Measurements from ENCODE around the gene GPC6.

GPC6 gene

GRCh38 chr13:93621966-93622365 lies 395.4 kb downstream of the GPC6 start:
- no peak for DNase-seq

GRCh38 chr13:93624311-93624777 lies 397.7 kb downstream of the GPC6 start:
- no peak for DNase-seq

DNA sequence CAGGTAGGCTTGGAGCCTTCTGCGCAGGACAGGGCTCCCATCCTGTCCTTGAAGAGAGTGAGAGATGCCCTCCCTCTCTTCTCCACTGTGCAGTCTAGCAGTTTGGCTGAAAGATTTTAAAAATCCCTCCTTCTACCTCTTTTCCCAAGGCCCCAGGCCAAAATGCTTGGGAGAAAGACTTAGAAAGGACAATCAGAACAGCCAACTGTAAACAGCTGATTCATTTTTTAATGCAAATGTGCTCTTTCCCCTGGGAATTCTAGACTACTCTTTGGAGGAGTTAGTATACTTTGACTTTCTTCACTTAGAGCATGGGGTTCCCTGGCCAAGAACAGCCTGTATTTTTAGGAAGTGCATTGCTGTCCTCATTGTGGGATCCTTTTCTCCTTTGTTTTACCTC lies 398.9 kb downstream of the GPC6 start:
- DNase-seq: no peak

DNA sequence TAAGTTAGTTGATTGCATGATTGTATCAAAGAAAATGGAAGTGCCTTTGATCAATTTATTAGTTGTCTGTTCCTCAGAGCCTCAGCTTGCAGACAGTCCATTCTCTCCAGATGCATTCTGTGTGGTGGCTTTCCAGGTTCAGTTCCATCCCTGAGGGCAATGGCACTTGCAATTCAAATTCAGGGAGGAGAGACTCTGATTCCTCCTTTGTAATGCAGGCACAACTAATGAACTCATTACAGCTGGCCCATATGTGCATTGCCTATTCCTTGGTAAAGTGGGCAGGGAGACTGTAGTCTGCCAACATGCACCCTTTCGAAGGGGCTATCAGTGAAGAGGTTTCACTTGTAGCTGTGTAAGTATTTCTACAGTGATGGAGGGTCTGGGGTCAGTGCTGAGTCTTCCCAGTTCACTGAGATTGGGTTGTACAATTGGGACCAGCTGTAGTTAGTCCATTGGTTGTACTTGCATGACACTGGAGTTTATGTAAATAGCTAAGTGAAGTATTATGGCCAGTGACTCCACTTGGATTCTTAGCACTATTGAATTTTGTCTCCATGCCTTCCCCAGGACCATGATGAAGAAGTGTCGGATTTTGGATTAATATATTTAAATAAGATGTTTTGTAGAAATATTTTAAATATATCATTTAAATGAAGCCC lies 401.7 kb downstream of the GPC6 start:
- no peak for DNase-seq

GRCh38 chr13:93635616-93636032 lies 409.0 kb downstream of the GPC6 start:
- no peak for DNase-seq

DNA sequence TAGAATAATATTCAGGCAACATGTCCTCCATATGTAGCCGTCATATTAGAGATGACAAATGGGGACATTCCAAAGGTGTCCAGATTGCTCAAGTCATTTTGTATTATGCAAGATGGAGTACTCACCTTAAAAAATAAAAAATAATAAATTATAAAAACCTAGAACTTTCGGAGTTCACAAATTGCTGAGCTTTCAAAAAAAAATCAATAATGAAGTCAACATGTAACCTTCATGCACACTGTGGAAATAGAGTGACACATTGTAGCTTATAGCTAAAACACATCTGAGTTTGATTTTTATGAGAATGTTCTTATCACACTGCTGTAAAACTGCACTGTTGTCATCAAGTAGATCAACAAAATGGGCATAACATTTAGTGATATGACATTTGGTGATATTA lies 411.2 kb downstream of the GPC6 start:
- no peak for DNase-seq

- DNase-seq: no peak
Measured at GRCh38 chr13:93640452-93640851, 413.8 kb downstream of the GPC6 start.

DNA sequence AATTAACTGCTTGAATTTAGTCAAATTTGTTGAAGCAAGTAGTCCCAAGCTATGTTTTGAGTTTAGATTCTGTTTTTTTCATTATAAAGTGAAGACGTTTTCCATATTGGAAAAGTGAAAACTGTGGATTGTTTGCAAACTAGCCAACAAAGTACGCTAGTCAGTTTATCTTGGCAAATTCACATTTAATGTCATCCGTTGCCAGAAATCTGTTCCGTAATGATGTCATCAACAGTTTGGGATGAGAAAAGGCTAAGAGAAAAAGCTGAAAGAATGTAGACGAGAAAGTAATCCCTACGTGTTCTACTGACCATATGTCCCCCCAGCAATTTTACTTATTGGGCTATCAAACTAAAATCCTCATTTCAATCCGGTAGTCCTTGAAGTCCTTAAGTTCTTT lies 419.6 kb downstream of the GPC6 start:
- no peak for DNase-seq

GRCh38 chr13:93649496-93649895 lies 422.9 kb downstream of the GPC6 start:
- DNase-seq: no peak

DNA sequence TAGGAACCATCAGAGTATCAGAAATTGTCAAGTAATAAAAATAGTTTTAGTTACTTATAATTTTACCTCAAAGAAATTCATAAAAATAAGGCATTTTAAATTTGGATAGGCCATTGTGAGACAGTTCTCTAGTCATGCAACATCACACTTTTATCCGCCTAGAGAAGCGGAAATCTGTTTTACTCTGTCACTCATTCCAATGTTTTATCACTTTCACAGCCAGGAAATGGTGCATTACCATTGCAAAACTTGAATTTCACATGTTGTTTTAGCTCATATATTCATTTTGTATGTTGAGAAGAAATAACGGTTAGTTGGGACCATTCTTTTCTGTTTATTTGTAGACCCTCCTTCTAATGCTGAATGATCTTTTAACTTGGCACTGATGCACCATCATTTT lies 427.2 kb downstream of the GPC6 start:
- DNase-seq: no peak

- no peak for DNase-seq
Measured at GRCh38 chr13:93655154-93655553, 428.5 kb downstream of the GPC6 start.

- DNase-seq: no peak
Measured at GRCh38 chr13:93660391-93661063, 433.9 kb downstream of the GPC6 start.

- DNase-seq: no peak
Measured at GRCh38 chr13:93670866-93671265, 444.3 kb downstream of the GPC6 start.

DNA sequence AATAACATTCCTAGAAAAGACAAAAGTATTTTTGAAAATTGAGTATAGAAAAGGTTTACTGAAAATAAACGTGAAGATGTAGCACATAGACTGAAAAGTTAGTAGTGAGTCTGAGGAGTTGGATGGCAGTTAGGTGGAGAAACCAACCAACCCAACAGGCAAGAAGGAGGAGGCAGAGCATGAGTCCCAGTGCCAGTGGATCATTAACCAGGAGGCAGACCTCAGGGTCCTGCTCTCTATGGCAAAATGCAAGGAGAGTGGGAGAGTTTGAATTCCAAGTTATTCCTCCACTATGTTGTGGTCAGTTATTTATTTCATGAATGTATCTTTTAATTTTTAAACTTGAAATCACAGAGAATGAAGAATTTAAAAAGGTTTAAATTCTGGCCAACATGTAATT lies 446.4 kb downstream of the GPC6 start:
- no peak for DNase-seq

- DNase-seq: no peak
Measured at GRCh38 chr13:93673885-93674284, 447.3 kb downstream of the GPC6 start.

DNA sequence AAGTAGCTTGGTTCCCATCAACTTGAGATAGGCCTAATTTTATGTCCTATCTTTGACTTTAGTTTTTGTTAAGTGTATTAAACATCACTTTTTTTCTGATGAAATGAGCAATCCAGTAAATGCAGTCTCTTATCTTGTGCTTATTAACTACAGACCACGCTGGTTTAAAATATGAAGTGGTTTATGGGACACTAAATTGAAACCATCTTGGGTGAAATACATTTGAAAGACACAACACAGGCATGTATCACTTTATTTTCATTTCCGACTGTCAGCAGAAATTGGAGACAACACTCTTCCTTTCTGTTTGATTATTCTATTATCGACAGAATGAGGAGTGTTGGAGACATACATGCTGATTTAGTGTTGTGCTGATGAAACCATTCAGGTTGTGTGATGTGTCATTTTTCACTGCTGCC lies 447.7 kb downstream of the GPC6 start:
- DNase-seq: no peak

DNA sequence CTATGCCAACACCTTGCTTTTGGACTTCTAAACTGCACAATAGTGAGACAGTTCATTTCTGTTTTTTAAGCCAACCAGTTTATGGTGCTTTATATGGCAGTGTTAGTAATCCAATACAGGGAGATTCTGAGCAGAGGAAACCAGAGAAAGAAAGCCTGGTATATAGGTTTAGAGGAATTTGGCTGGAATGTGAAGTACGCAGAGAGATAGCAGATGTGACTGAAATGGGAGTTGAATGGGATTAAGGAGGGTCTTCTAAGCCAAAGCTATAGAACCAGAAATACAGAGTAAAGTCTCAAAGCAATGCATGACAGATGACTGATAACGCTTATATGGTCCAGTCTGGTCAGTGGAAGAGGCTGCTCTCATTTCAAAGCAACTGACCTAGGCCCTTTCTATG lies 453.7 kb downstream of the GPC6 start:
- no peak for DNase-seq

DNA sequence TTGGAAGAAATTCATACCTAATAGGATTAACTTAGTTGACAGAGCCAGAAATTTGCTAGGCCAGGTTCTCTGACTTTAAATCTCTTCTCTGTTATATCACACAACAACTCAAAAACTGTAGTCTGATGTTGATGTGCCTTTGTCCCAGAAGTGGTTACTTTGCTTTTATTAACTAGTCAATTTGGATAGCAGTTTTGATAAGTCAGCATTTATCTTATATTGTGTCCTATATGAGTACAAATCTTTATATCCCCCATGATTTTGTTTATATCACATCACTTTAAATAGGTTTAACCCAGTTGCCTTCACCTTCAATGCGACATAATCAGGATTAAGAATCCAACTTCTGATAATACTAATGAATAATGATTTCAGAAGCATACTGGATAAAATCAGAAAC lies 459.3 kb downstream of the GPC6 start:
- no peak for DNase-seq

DNA sequence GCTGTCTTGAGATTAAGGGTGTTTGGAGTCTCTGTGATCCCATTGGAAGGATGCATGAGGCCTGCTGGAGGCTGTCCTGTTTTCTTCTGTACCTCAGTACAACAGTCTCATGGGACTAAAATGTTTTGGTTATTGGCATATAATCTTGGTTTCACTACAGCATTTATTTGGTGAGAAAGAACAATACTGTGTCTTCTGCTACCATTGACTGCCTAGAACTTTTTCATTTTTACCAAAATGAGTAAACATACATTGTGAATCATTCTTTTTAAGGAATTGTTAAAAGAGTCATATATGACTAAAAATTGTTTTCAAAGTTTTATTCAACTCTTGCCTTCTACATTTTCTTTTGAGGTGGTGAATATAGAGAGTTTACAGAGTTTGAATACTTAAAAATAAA lies 459.8 kb downstream of the GPC6 start:
- no peak for DNase-seq

DNA sequence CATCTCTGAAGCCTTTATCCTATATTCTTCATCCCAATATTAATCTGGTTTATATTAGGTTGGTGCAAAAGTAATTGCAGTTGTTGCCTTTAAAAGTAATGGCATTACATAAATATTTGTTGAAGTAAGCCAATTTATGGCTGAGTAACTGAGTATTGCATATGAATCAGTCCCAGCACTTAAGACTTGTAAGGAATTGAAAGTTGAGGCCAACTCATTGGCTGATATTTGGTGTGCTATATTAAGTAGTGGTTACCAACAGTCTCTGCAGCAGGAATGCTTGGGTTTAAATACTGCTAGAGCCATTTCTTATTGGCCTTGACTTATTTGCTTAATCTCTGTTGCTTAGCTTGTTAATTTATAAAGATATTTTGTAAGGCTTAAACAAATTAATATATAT lies 460.7 kb downstream of the GPC6 start:
- DNase-seq: no peak

GRCh38 chr13:93689333-93689732 lies 462.7 kb downstream of the GPC6 start:
- no peak for DNase-seq

GRCh38 chr13:93690139-93690538 lies 463.5 kb downstream of the GPC6 start:
- no peak for DNase-seq

- DNase-seq: no peak
Measured at GRCh38 chr13:93698016-93698613, 471.5 kb downstream of the GPC6 start.

DNA sequence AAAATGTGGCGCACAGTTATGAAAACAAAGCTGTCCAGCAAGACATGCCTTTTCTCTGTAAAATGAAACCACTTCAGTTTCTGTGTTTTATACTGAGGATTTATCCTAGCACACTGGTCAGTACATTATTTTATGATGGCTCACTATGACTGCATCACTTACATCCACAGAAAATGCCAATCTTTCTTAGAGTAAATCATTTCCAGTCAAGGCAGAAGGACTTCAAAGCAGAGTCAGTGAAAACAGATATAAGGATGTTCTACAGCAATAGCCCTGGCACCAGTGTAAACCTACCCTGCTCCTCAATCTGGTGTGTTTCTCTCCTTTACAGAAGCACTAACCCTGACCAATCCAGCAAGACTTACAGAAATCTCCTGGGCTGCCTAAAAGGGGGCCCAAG lies 473.5 kb downstream of the GPC6 start:
- no peak for DNase-seq

Measured in inflammatory macrophage treated with lipopolysaccharide for 4 hours (primary cell).